ENCODE results near the gene TPO.
"Not testable (repeated sequence)": the region's sequence is repeated elsewhere in the genome, so short reads cannot be mapped to it uniquely, and the experiment has no call there.

GRCh38 chr2:1568345-1568668 is 155.0 kb downstream of the TPO start:
- not testable (repeated sequence) for TF ChIP-seq CTCF (IDR thresholded peaks at IDR 0.05; ENCODE audit: poor library complexity); EZH2phosphoT487 (IDR thresholded peaks at IDR 0.05; ENCODE audit: low read depth, severe bottlenecking, unreplicated experiment); EZH2 (IDR thresholded peaks at IDR 0.05; ENCODE audit: borderline replicate concordance)

Data from hepatocyte (in vitro differentiated cells).